OCI-LY7 (cell line): ENCODE data around the gene PKD1. TPM values are rescaled to one million over a fixed set of nuclear protein-coding genes. Genes with fewer than 3 reads are reported as not detected.

Source experiments
- BruUV-seq: library from RNA; stranded (reverse); fragments of 400-500 nt; replicated peaks from 2 replicates; lab custom pipeline; 2021; lab: Mats Ljungman, UMichigan
- CTCF ChIA-PET: fragments of 300-600 bp; sonication (Branson Sonifier 250); formaldehyde crosslinking; loops from one replicate; lab custom pipeline; 2022; ENCODE audit warnings: antibody characterized with exemption; ENCODE audit not compliant: unreplicated experiment; lab: Charles Lee
- POLR2A ChIA-PET: fragments of 300-600 bp; sonication (Branson Sonifier 250); formaldehyde crosslinking; loops from one replicate; lab custom pipeline; 2022; ENCODE audit warnings: antibody characterized with exemption; lab: Charles Lee
- DNase-seq: peaks from one replicate; pipeline ENCODE4 v3.0.0-alpha.2; 2015; ENCODE audit warnings: low spot score
- H2AFZ ChIP-seq: fragments of 200-600 bp; sonication (generic), shearing (Covaris generic); 2 replicates; pipeline ENCODE4 v1.6.1; 2014; ENCODE audit warnings: mild to moderate bottlenecking, antibody characterized with exemption, low read length, moderate library complexity
- H3K27ac ChIP-seq: fragments of 200-600 bp; sonication (generic); 2 replicates; pipeline ENCODE4 v1.5.1; 2014; ENCODE audit warnings: mixed run types, low read depth, mild to moderate bottlenecking, moderate library complexity, low read length, inconsistent platforms; ENCODE audit not compliant: poor library complexity, severe bottlenecking
- H3K36me3 ChIP-seq: fragments of 200-600 bp; sonication (generic); 2 replicates; pipeline ENCODE4 v1.6.1; 2014; ENCODE audit warnings: mild to moderate bottlenecking, antibody characterized with exemption, low read length, moderate library complexity, mixed read lengths; ENCODE audit not compliant: insufficient read depth
- H3K4me1 ChIP-seq: fragments of 200-600 bp; sonication (generic); 2 replicates; pipeline ENCODE4 v1.5.1; 2014; ENCODE audit warnings: mild to moderate bottlenecking, low read length; ENCODE audit not compliant: insufficient read depth, poor library complexity, severe bottlenecking
- H3K4me2 ChIP-seq: fragments of 200-600 bp; sonication (generic); 2 replicates; pipeline ENCODE4 v1.6.1; 2014; ENCODE audit warnings: mild to moderate bottlenecking, low read length
- H3K4me3 ChIP-seq: fragments of 200-600 bp; sonication (generic); 2 replicates; pipeline ENCODE4 v1.5.1; 2014; ENCODE audit warnings: mild to moderate bottlenecking, low read depth, low read length; ENCODE audit not compliant: poor library complexity, severe bottlenecking
- H3K79me2 ChIP-seq: fragments of 200-600 bp; sonication (generic); 2 replicates; pipeline ENCODE4 v1.6.1; 2016; ENCODE audit warnings: low read depth, mild to moderate bottlenecking, low read length, moderate library complexity, mixed read lengths; ENCODE audit not compliant: insufficient read depth
- H3K9me2 ChIP-seq: fragments of 200-600 bp; sonication (generic); 2 replicates; pipeline ENCODE4 v1.6.1; 2016; ENCODE audit warnings: mild to moderate bottlenecking, low read length, mixed read lengths; ENCODE audit not compliant: insufficient read depth
- H3K9me3 ChIP-seq: fragments of 200-600 bp; sonication (generic); 2 replicates; pipeline ENCODE4 v1.6.1; 2014; ENCODE audit warnings: mild to moderate bottlenecking, mixed run types, low read length, mixed read lengths
- H4K20me1 ChIP-seq: fragments of 200-600 bp; sonication (generic); 2 replicates; pipeline ENCODE4 v1.6.1; 2014; ENCODE audit warnings: mild to moderate bottlenecking, antibody characterized with exemption, low read length, moderate library complexity, mixed read lengths; ENCODE audit not compliant: insufficient read depth
- EZH2phosphoT487 ChIP-seq: fragments of 200-600 bp; sonication (generic); IDR thresholded peaks from 2 replicates; pipeline ENCODE4 v1.6.1; 2018; ENCODE audit warnings: low read depth, borderline replicate concordance, mild to moderate bottlenecking, mixed run types, antibody characterized with exemption, low read length, moderate library complexity, mixed read lengths
- intact Hi-C: fragments of 100-400 bp; cut with micrococcal nuclease; formaldehyde crosslinking; loops from one replicate; pipeline ENCODE4 v1.10.0; 2022; ENCODE audit not compliant: unreplicated experiment
- total RNA-seq, 2 experiments: library from RNA; depleted of rRNA in 1 of 2; stranded (reverse); fragments of >200 nt in 1 of 2; shearing (Covaris generic) in 1 of 2; gene quantifications; 2 replicates each; pipeline ENCODE4 v1.2.3, GENCODE V29; 2014 to 2022
- TF ChIP-seq, protein P1 (sequence below): fragments of 200-600 bp; sonication (generic); conservative IDR thresholded peaks from 2 replicates; pipeline ENCODE4 v1.5.1; 2014; ENCODE audit warnings: mild to moderate bottlenecking, antibody characterized with exemption, low read length, moderate library complexity, mixed read lengths

Gene PKD1
- total RNA-seq, 2 experiments from 2014 or later, result 87.4 to 112 TPM

DNA sequence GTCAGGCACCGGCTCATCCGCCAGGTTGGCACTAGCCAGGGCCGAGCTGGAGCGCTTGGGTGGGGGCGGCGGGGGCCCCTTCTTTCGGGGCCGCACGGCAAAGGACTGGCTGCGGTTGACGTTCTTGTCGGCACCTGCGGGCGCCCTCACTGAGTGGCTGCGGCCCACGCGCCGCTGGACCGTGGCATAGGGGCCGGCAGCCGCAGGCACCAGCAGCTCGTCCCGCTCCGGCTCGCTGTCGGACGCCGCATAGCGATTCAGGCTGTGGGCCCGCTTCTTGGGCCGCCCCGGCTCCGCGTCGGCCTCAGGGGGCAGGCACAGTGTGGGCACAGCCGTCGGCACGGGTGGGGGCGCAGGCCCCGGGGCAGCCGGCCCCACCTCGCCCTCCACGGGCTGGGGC is 44.8 kb upstream of the PKD1 start:
- H3K4me2 ChIP-seq, result no peak overlapping the region
- BruUV-seq, result no TSS peak
- intact Hi-C loops, result no loop called here

DNA sequence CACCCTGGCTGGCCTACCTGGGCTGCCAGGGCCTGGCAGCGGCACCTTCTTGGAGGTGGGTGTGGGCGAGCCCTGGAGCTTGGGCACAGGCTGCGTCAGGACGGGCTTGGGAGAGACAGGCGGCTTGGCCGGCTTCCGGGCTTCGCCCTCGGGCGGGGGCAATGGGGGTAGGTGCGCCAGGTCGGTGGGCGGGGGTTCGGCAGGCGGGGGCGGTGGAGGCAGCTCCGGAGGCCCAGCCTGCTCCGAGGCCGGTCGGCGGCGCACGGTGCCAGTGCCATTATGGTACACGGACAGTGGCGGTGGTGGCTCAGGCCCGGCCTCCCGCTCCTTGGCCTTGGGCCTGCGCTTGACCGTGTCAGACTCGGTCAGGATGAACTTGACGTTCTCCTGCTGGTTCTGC is 43.9 kb upstream of the PKD1 start:
- TF ChIP-seq, protein P1, sequence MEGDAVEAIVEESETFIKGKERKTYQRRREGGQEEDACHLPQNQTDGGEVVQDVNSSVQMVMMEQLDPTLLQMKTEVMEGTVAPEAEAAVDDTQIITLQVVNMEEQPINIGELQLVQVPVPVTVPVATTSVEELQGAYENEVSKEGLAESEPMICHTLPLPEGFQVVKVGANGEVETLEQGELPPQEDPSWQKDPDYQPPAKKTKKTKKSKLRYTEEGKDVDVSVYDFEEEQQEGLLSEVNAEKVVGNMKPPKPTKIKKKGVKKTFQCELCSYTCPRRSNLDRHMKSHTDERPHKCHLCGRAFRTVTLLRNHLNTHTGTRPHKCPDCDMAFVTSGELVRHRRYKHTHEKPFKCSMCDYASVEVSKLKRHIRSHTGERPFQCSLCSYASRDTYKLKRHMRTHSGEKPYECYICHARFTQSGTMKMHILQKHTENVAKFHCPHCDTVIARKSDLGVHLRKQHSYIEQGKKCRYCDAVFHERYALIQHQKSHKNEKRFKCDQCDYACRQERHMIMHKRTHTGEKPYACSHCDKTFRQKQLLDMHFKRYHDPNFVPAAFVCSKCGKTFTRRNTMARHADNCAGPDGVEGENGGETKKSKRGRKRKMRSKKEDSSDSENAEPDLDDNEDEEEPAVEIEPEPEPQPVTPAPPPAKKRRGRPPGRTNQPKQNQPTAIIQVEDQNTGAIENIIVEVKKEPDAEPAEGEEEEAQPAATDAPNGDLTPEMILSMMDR, result no peak
- no peak for TF ChIP-seq EZH2phosphoT487
- H3K27ac ChIP-seq, result no peak overlapping the region
- no peak overlapping the region for H2AFZ ChIP-seq

More for the DNA sequence above, 44.8 kb upstream of the PKD1 start:
- Histone ChIP-seq H3K27ac (no peak overlapping the region), H3K4me3 (no peak overlapping the region), H2AFZ (no peak overlapping the region), H3K79me2 (no peaks in the 10 kb centered on the region), H3K36me3 (peaks cover 42% of the 10 kb centered on the region), H3K9me3 (no peaks in the 10 kb centered on the region), H3K9me2 (no peaks in the 10 kb centered on the region), H3K4me1 (no peaks in the 10 kb centered on the region), H4K20me1 (no peaks in the 10 kb centered on the region)
- no peak for TF ChIP-seq EZH2phosphoT487
- TF ChIP-seq, protein P1, result no peak
- no peak for DNase-seq
- ChIA-PET POLR2A (no interaction called here), CTCF (no interaction called here)

DNA sequence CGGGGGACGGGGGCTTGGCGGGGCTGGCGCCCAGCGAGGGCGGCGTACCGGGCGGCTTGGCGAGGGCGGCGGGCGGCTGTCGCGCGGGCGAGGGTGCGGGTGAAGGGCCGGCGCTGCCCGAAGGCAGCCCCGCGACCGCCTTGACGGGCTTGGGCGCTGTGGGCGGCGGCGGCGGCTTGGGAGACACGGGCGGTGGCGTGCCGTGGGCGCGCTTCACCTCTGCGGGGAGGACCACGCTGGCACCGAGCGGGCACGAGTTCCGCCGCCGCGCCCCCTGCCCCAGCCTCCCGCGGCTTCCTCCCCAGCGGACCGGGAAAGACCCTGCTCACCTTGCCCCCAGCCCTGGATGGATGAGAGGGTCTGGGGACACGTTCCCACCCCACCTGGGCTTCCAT is 43.4 kb upstream of the PKD1 start:
- no peaks in the 10 kb centered on the region for H3K79me2 ChIP-seq
- no peak overlapping the region for H3K27ac ChIP-seq
- BruUV-seq, result no TSS peak
- H3K4me2 ChIP-seq, result no peak overlapping the region
- H2AFZ ChIP-seq, result no peak overlapping the region
- no peaks in the 10 kb centered on the region for H3K4me1 ChIP-seq
- POLR2A ChIA-PET, result no interaction called here
- TF ChIP-seq EZH2phosphoT487, result no peak
- TF ChIP-seq, protein P1, result no peak
- no peaks in the 10 kb centered on the region for H3K9me2 ChIP-seq
- H3K36me3 ChIP-seq, result peaks cover 56% of the 10 kb centered on the region
- no peaks in the 10 kb centered on the region for H4K20me1 ChIP-seq
- DNase-seq, result no peak
- H3K9me3 ChIP-seq, result no peaks in the 10 kb centered on the region
- CTCF ChIA-PET, result no interaction called here
- H3K4me3 ChIP-seq, result no peak overlapping the region
- intact Hi-C loops, result no loop called here

More for the DNA sequence above, 43.9 kb upstream of the PKD1 start:
- Histone ChIP-seq H3K79me2 (no peaks in the 10 kb centered on the region), H3K36me3 (peaks cover 51% of the 10 kb centered on the region), H3K4me2 (no peak overlapping the region), H3K4me1 (no peaks in the 10 kb centered on the region), H3K9me3 (no peaks in the 10 kb centered on the region), H3K4me3 (no peak overlapping the region), H4K20me1 (no peaks in the 10 kb centered on the region), H3K9me2 (no peaks in the 10 kb centered on the region)
- intact Hi-C loops, result no loop called here
- ChIA-PET CTCF (no interaction called here), POLR2A (no interaction called here)
- BruUV-seq, result no TSS peak
- no peak for DNase-seq
